NCI-H146 treated with DMSO at 0.1 percent for 48 hours (cell line): ENCODE data around the gene KCNQ5.

Experiments used
- DNase-seq: peaks from one replicate; lab custom pipeline; 2025; ENCODE audit not compliant: unreplicated experiment; lab: John Stamatoyannopoulos, UW

The KCNQ5 gene

GRCh38 chr6:72675396-72675795 is 53.5 kb downstream of the KCNQ5 start:
- no peak for DNase-seq

- DNase-seq: no peak
These were observed 55.1 kb downstream of the KCNQ5 start for GRCh38 chr6:72676995-72677394.

GRCh38 chr6:72677740-72678139 is 55.9 kb downstream of the KCNQ5 start:
- no peak for DNase-seq

- no peak for DNase-seq
These were observed 61.9 kb downstream of the KCNQ5 start for GRCh38 chr6:72683797-72684196.

- no peak for DNase-seq
These were observed 67.5 kb downstream of the KCNQ5 start for GRCh38 chr6:72689107-72689954.

GRCh38 chr6:72691249-72691648 is 69.4 kb downstream of the KCNQ5 start:
- DNase-seq: no peak

GRCh38 chr6:72696055-72696454 is 74.2 kb downstream of the KCNQ5 start:
- no peak for DNase-seq

DNA sequence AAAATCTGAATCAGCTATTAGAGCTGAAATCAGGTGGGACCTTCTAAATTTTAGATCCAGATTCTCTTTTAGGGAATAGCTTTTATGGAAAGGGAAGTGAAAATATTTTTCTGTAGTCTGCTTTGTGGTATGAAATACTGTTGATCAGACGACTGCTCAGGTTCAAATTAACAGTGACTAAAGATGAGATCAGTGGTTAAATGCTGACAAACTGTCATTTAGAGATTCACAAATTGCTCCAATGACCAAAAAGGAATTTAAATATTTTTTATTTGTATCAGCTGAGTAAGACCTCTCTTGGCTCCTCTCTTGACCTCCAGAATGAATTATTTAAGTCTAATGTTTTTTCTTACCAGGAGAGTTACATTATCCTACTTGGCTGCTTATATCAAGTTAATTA is 77.3 kb downstream of the KCNQ5 start:
- DNase-seq: no peak

DNA sequence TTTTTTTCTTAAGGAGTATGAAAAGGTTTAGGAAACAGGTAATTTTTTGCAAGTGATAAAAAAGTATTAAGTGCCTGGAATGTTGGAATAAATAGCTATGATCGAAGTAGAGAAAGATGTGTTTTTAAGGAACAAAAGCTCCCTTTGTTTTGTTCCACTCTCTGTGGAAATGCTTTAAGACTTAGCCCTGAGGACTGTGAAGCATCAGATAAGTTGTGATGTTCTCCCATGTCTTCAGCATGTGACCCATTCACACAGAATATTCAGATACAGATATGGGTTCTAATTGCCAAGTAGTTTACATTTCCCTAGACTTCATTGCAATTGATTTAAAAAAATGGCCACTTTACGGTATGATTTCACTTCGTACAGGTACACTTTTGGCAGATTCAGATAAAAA is 80.6 kb downstream of the KCNQ5 start:
- no peak for DNase-seq

- DNase-seq: no peak
These were observed 81.2 kb downstream of the KCNQ5 start for GRCh38 chr6:72703093-72703492.

DNA sequence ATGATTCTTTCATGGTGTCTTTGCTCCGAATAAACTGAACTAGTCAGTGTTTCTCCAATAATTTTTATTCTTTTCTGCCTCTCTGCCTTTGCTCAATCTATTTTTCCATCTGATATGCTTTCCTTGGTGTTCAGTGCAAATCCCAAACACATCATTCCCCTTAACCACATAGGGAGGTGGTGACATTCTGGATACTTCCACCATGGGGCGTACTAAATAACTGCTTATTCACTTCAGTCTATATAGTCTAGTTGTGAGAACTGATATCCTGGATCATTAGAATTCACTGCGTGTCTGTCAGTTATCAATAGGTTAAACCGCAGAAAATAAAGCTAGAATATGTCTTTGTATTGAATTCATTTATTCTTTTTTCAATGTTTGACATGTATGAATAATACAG is 83.1 kb downstream of the KCNQ5 start:
- no peak for DNase-seq

GRCh38 chr6:72709431-72709830 is 87.6 kb downstream of the KCNQ5 start:
- no peak for DNase-seq

- DNase-seq: no peak
These were observed 89.9 kb downstream of the KCNQ5 start for GRCh38 chr6:72711731-72712130.

GRCh38 chr6:72712910-72713309 is 91.0 kb downstream of the KCNQ5 start:
- DNase-seq: no peak

GRCh38 chr6:72715119-72715518 is 93.3 kb downstream of the KCNQ5 start:
- no peak for DNase-seq

DNA sequence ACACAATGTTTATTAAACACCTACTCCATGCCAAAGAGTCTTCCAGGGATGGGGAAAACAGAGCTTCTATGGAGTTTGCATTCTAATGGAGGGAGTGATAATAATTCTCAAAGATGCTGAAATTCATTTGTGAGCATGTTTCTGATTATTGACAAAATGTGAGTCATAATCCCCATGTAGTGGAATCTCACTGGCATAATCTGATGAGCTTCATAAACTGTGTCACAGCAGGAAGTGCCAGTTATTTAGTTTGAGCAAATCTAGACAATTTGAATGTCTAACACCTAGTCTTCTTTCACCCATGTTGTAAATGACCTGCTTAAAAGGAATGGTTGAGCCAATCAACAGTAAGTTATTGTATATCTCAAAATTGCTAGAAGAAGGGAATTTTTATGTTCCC is 95.1 kb downstream of the KCNQ5 start:
- DNase-seq: no peak

- no peak for DNase-seq
These were observed 98.6 kb downstream of the KCNQ5 start for GRCh38 chr6:72720464-72720863.

DNA sequence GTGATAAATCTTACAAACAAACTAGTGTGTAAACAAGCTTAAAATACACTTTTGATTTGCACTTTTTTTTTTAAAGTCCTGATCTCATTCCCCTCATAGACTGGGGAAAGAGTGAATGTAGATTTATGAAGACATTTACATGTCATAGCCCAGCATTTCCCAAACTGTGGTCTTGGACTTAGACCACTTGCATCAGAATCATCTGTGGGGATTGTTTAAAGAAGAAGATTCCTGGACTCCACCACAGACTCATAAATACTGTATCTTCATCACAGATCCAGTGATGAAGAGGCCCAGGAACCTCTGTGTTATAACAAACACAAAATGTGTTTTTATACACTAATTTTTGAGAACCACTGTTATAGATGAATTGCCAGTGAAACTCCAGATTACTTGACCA is 99.5 kb downstream of the KCNQ5 start:
- DNase-seq: no peak

GRCh38 chr6:72724545-72724944 is 102.7 kb downstream of the KCNQ5 start:
- DNase-seq: no peak

DNA sequence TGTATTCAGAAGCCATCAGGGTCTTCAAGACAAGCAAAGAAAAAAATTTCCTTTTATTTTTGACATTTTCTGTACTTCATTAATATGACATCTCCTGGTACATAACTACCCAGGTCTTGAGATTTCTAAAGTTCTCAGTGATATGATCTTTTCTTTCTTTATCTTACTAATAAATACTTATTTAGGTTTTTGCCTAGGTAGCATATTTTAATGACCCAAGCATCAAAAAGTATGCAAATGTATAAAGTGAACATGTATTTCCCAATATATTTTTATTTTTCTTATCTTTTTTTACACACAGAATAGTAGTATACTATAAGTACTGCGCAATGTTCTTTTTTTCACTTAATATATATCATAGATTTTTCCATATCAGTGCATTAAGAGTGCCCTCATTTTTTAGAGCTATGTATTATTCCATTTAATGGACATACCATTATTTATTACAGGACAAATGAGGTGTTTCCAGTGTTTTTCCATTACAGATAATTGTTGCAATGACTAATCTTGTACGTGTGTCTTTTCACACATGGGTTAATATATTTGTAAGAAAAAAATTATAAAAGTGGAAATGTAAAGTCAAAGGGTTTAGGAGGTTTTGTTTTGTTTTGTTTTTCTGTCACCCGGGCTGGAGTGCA is 107.0 kb downstream of the KCNQ5 start:
- no peak for DNase-seq

DNA sequence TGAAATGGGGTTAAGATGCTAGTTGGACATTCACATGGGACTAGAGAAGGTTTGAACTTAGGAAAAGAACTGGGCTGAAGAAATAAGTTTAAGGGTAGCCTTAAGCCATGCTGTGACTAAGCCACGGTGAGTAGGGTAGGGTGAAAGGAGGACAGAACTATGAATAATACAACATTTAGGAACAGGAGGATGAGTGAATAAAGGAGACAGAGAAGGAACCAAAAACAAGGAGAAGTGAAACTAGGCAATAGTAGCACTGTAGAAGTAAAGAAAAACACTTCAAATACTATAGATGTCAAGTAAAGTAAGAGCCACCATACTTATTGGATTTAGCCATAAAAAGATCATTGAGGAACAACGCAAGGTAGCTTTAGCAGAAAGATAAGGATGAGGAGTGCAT is 111.2 kb downstream of the KCNQ5 start:
- no peak for DNase-seq

DNA sequence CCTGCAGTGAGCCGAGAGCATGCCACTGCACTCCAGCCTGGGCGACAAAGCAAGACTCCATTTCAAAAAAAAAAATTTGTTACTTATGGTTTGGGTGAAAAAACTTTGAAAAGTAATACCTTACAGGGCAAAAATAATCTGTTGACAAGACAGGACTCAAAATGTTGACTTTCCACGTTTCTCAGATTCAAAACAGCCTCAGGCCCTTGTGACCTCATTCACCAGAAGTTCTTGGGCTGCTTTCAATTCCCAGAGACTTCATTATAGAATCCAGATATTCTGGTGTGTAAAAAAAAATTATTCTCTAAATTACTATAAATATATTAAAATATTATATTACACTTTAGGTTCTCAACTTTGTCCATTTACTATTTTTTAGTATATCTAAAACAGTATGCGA is 116.2 kb downstream of the KCNQ5 start:
- DNase-seq: no peak

DNA sequence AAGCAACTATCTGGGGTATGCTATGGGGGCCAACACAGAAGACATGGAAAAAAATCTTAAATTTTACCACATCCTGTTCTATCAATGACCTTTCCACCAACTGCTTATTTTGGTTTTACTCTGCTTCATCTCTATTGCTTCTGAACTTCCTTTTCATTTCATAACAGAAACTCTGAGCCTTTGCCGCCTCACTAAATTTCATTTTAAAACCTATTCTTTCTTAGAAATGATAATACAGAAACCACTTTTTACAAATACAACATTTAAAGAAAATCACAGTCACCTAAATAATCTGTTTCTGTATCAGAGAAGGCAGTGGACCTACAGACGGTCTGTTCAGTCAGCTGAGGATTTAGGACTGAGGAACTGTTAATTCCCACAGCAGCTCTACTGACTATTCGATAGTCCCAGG is 117.5 kb downstream of the KCNQ5 start:
- DNase-seq: no peak
